NB4 (cell line): ENCODE data around the gene PHAF1.

ENCODE experiments used
- POLR2A ChIP-seq: IDR thresholded peaks from 2 replicates; pipeline ENCODE4 v1.6.1; 2011; ENCODE audit warnings: mild to moderate bottlenecking; ENCODE audit not compliant: insufficient read length; ENCODE audit errors: extremely low read depth
- TF ChIP-seq, protein P1 (sequence below): IDR thresholded peaks from one replicate; pipeline ENCODE4 v1.5.1; 2012; ENCODE audit warnings: low read depth, low read length
- TF ChIP-seq, protein P2 (sequence below): IDR thresholded peaks from 2 replicates; pipeline ENCODE4 v1.6.1; 2011; ENCODE audit warnings: low read depth, low read length

DNA sequence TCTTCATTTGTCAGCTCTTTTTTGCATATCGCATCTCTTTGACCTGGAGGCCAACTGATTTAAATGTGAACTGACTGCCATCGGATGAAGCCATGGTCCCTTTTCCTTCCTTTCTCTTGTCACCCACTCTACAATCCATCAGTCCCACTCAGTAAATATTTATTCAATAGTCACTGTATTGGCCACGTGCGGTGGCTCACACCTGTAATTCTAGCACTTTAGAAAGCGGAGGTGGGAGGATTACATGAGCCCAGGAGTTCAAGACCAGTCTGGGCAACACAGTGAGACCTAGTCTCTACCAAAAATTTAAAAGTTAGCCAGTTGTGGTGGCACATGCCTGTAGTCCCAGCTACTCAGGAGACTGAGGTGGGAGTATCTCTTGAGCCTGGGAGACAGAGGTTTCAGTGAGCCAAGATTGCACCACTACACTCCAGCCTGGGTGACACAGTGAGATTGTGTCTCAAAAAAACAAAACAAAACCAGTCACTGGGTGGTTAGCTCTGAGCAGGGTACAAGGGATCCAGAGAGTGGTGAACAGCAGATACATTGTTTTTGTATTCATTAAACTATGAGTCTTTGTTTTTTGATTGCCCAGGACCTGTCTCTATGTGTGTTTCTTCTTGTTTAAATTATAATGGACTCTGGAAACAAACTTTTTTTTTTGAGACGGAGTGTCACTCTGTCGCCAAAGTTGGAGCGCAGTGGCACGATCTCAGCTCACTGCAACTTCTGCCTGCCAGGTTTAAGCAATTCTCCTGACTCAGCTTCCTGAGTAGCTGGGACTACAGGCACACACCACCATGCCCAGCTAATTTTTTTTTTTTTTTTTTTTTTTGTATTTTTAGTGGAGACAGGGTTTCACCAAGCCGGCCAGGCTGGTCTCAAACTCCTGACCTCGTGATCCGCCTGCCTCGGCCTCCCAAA is 6.9 kb downstream of the PHAF1 start:
- TF ChIP-seq, protein P1, sequence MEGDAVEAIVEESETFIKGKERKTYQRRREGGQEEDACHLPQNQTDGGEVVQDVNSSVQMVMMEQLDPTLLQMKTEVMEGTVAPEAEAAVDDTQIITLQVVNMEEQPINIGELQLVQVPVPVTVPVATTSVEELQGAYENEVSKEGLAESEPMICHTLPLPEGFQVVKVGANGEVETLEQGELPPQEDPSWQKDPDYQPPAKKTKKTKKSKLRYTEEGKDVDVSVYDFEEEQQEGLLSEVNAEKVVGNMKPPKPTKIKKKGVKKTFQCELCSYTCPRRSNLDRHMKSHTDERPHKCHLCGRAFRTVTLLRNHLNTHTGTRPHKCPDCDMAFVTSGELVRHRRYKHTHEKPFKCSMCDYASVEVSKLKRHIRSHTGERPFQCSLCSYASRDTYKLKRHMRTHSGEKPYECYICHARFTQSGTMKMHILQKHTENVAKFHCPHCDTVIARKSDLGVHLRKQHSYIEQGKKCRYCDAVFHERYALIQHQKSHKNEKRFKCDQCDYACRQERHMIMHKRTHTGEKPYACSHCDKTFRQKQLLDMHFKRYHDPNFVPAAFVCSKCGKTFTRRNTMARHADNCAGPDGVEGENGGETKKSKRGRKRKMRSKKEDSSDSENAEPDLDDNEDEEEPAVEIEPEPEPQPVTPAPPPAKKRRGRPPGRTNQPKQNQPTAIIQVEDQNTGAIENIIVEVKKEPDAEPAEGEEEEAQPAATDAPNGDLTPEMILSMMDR = no peak
- no peak for TF ChIP-seq POLR2A
- TF ChIP-seq, protein P2, sequence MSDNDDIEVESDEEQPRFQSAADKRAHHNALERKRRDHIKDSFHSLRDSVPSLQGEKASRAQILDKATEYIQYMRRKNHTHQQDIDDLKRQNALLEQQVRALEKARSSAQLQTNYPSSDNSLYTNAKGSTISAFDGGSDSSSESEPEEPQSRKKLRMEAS = no peak
